Peyer's patch (tissue), 4 donors: ENCODE data around the gene EVI2B. TPM values are rescaled to one million over a fixed set of nuclear protein-coding genes. Genes with fewer than 3 reads are reported as not detected.

Experiments used
- DNase-seq, 3 donors: peaks; one replicate each; pipeline ENCODE4 v3.0.0-alpha.2; 2017 to 2019
- H3K27ac ChIP-seq, 4 donors: fragments of 200-600 bp; sonication (generic); one replicate each; pipeline ENCODE4 v1.5.1; 2016 to 2019
- H3K27me3 ChIP-seq, 2 donors: fragments of 200-600 bp; sonication (generic); one replicate each; pipeline ENCODE4 v1.5.1; 2019
- H3K36me3 ChIP-seq, 3 donors: fragments of 200-600 bp; sonication (generic); one replicate each; pipeline ENCODE4 v1.5.1; 2016 to 2019
- H3K4me1 ChIP-seq, 4 donors: fragments of 200-600 bp; sonication (generic); one replicate each; pipeline ENCODE4 v1.5.1; 2016 to 2019
- H3K4me3 ChIP-seq, 4 donors: fragments of 200-600 bp; sonication (generic); 1 replicate in 3 of 4; 2 replicates in 1 of 4; pipeline ENCODE4 v1.5.1; 2016 to 2019; ENCODE audit warnings: mild to moderate bottlenecking in 1 of 4
- H3K9me3 ChIP-seq, 4 donors: fragments of 200-600 bp; sonication (generic); one replicate each; pipeline ENCODE4 v1.5.1; 2016 to 2019; ENCODE audit warnings: mild to moderate bottlenecking in 1 of 4
- POLR2A ChIP-seq, 2 donors: fragments of 450-650 bp; IDR thresholded peaks; one replicate each; pipeline ENCODE4 v1.5.1; 2017; ENCODE audit warnings: antibody characterized with exemption in 2 of 2, mild to moderate bottlenecking in 2 of 2, moderate library complexity in 2 of 2
- total RNA-seq, 4 donors: library from RNA; depleted of rRNA; stranded (reverse); fragments of >200 nt; gene quantifications; one replicate each; pipeline ENCODE4 v1.1.0, GENCODE V29; 2016
- TF ChIP-seq, protein P1 (sequence below), 6 experiments: fragments of 450-650 bp in 4 of 6; fragments of 200-600 bp in 2 of 6; sonication (generic) in 1 of 6; IDR thresholded peaks; one replicate each; pipeline ENCODE4 v1.5.1; 2017 to 2019; ENCODE audit warnings: antibody characterized with exemption in 6 of 6, mild to moderate bottlenecking in 3 of 6, moderate library complexity in 1 of 6

Gene EVI2B
- total RNA-seq, 4 donors from 2014 or later: 5.6 to 70.1 (median 8.7) TPM

DNA sequence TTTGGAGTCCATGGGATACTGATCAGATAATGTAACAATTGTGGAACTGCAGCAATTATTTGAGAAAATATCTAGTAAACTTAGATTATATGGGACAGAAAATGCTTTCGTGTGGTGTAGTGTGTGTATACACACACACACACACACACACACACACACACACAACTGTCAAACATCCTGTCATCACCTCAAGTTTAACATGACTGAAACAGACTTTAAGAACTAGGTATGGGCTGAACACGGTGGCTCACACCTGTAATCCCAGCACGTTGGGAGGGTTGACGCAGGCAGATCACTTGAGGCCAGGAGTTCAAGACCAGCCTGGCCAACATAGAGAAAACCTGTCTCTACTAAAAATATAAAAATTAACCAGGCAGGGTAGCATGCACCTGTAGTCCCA, 8.1 kb upstream of the EVI2B start:
- TF ChIP-seq, protein P1, sequence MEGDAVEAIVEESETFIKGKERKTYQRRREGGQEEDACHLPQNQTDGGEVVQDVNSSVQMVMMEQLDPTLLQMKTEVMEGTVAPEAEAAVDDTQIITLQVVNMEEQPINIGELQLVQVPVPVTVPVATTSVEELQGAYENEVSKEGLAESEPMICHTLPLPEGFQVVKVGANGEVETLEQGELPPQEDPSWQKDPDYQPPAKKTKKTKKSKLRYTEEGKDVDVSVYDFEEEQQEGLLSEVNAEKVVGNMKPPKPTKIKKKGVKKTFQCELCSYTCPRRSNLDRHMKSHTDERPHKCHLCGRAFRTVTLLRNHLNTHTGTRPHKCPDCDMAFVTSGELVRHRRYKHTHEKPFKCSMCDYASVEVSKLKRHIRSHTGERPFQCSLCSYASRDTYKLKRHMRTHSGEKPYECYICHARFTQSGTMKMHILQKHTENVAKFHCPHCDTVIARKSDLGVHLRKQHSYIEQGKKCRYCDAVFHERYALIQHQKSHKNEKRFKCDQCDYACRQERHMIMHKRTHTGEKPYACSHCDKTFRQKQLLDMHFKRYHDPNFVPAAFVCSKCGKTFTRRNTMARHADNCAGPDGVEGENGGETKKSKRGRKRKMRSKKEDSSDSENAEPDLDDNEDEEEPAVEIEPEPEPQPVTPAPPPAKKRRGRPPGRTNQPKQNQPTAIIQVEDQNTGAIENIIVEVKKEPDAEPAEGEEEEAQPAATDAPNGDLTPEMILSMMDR (IDR thresholded peaks at IDR 0.05): no peak
- no peak for TF ChIP-seq POLR2A (IDR thresholded peaks at IDR 0.05)
- H3K27ac ChIP-seq: peak overlapping the region; percentile 51 to 80 (median 76)
- peaks cover 0 to 13% (median 0%) of the 10 kb centered on the region in 3 donors for H3K36me3 ChIP-seq
- H3K9me3 ChIP-seq: no peaks in the 10 kb centered on the region
- H3K4me1 ChIP-seq: peaks cover 0 to 5% (median 0%) of the 10 kb centered on the region in 4 donors
- no peak for DNase-seq
- H3K27me3 ChIP-seq: no peaks in the 10 kb centered on the region
- H3K4me3 ChIP-seq: no peak overlapping the region

GRCh38 chr17:31321481-31321880, 7.6 kb upstream of the EVI2B start, which contains the start of gene EVI2A:
EVI2A (minus strand) TSS chr17:31321622; CDS start chr17:31319013, 2,609 bp downstream.
- TF ChIP-seq POLR2A (IDR thresholded peaks at IDR 0.05): peak in 1 of 2 donors; percentile 34
- TF ChIP-seq, protein P1 (IDR thresholded peaks at IDR 0.05): no peak
- Histone ChIP-seq H3K4me1 (peaks cover 0 to 5% (median 0%) of the 10 kb centered on the region in 4 donors), H3K27me3 (no peaks in the 10 kb centered on the region), H3K36me3 (peaks cover 0 to 9% (median 0%) of the 10 kb centered on the region in 3 donors), H3K27ac (peak within 1 kb of the TSS; percentile 57 to 80 (median 76)), H3K4me3 (peak within 1 kb of the TSS; percentile 31 to 36 (median 34)), H3K9me3 (no peaks in the 10 kb centered on the region)
- DNase-seq: peak in 2 of 3 donors; percentile 66 to 75

DNA sequence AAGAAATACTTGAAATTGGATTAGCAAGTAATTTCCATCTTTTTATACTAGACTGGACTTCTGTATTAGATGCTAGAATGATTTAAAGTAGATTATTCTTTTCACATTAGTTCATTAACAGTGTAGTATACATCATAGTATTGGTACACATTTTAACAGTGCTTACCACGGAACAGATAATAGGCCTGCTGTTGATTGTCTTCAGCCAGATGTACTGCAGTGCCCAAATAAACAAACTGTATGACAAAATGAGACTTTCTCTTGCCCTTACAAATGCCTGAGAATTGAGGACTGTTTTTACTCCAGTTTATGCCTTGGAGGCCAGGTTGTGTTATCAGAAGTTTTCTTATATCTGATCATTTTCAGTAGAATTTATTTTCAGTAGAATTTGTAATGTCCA, 6.9 kb upstream of the EVI2B start:
- TF ChIP-seq, protein P1 (IDR thresholded peaks at IDR 0.05): no peak
- H3K4me3 ChIP-seq: peak overlapping the region; percentile 31 to 36 (median 34)
- H3K9me3 ChIP-seq: no peaks in the 10 kb centered on the region
- no peaks in the 10 kb centered on the region for H3K27me3 ChIP-seq
- peaks cover 0 to 5% (median 0%) of the 10 kb centered on the region in 4 donors for H3K4me1 ChIP-seq
- no peak for DNase-seq
- H3K27ac ChIP-seq: peak overlapping the region; percentile 57 to 80 (median 76)
- peaks cover 0 to 2% (median 0%) of the 10 kb centered on the region in 3 donors for H3K36me3 ChIP-seq

DNA sequence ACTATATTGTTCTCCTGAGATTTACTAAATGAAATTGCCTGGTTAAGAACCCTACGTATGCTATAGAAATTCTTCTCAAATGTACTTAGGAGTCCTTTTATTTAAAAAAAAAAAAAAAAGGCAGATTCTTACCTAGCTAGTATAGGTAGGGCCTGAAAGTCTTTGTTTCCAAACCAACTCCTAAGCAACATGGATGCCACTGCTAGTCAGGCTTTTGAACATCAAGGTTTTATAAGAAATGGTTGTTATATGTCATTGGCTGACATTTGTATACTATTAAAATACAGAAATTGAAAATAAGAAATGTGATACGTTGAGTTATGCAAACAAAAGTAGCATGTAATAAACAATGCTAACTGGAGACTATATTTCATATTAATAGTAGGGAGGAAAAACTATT, 6.4 kb upstream of the EVI2B start:
- H3K27ac ChIP-seq: peak overlapping the region; percentile 57 to 80 (median 76)

GRCh38 chr17:31318851-31319661, 5.2 kb upstream of the EVI2B start:
- Histone ChIP-seq H3K4me3 (peak overlapping the region; percentile 25 to 36 (median 32)), H3K9me3 (no peaks in the 10 kb centered on the region), H3K4me1 (peaks cover 0 to 13% (median 0%) of the 10 kb centered on the region in 4 donors), H3K27me3 (no peaks in the 10 kb centered on the region), H3K27ac (peak overlapping the region; percentile 71 to 80 (median 77)), H3K36me3 (no peaks in the 10 kb centered on the region)
- no peak for TF ChIP-seq POLR2A (IDR thresholded peaks at IDR 0.05)
- TF ChIP-seq, protein P1 (IDR thresholded peaks at IDR 0.05): no peak
- DNase-seq: no peak

More for the DNA sequence above, 6.4 kb upstream of the EVI2B start:
- TF ChIP-seq, protein P1 (IDR thresholded peaks at IDR 0.05): no peak
- no peak for TF ChIP-seq POLR2A (IDR thresholded peaks at IDR 0.05)
- Histone ChIP-seq H3K4me3 (peak overlapping the region; percentile 31 to 36 (median 34)), H3K4me1 (peaks cover 0 to 5% (median 0%) of the 10 kb centered on the region in 4 donors), H3K9me3 (no peaks in the 10 kb centered on the region), H3K36me3 (no peaks in the 10 kb centered on the region), H3K27me3 (no peaks in the 10 kb centered on the region)
- DNase-seq: no peak
